ENCODE measurements around the gene DEFB126. TPM values are rescaled to one million over a fixed set of nuclear protein-coding genes. Genes with fewer than 3 reads are reported as not detected.
"Not testable (repeated sequence)": the region's sequence is repeated elsewhere in the genome, so short reads cannot be mapped to it uniquely, and the experiment has no call there.

Gene DEFB126
- total RNA-seq (ENCODE audit: low replicate concordance), result not detected in 2 replicates

GRCh38 chr20:142290-142689, at the start of gene DEFB126:
DEFB126 (plus strand) TSS chr20:142590; CDS start chr20:142629, 39 bp downstream.
- no peak within 1 kb of the TSS for H3K4me3 ChIP-seq (ENCODE audit: low read depth, low read length)
- no peak for TF ChIP-seq CTCF (IDR thresholded peaks at IDR 0.05; ENCODE audit: insufficient read depth, low read length)
- no peak for DNase-seq (ENCODE audit: low read depth)

GRCh38 chr20:93641-94040, 48.7 kb upstream of the DEFB126 start:
- no peak for TF ChIP-seq CTCF (IDR thresholded peaks at IDR 0.05; ENCODE audit: insufficient read depth, low read length)
- no peak for DNase-seq (ENCODE audit: low read depth)
- no peak overlapping the region for H3K4me3 ChIP-seq (ENCODE audit: low read depth, low read length)

GRCh38 chr20:95215-95614, 47.2 kb upstream of the DEFB126 start:
- no peak for DNase-seq (ENCODE audit: low read depth)
- H3K4me3 ChIP-seq (ENCODE audit: low read depth, low read length), result no peak overlapping the region
- no peak for TF ChIP-seq CTCF (IDR thresholded peaks at IDR 0.05; ENCODE audit: insufficient read depth, low read length)

- not testable (repeated sequence) for DNase-seq (ENCODE audit: low read depth); H3K4me3 ChIP-seq (ENCODE audit: low read depth, low read length)
Measured at GRCh38 chr20:97691-98090, 44.7 kb upstream of the DEFB126 start.

- DNase-seq (ENCODE audit: low read depth), result no peak
- TF ChIP-seq CTCF (IDR thresholded peaks at IDR 0.05; ENCODE audit: insufficient read depth, low read length), result no peak
- no peak overlapping the region for H3K4me3 ChIP-seq (ENCODE audit: low read depth, low read length)
Measured at GRCh38 chr20:101975-102374, 40.4 kb upstream of the DEFB126 start.

- H3K4me3 ChIP-seq (ENCODE audit: low read depth, low read length), result no peak overlapping the region
- DNase-seq (ENCODE audit: low read depth), result no peak
- TF ChIP-seq CTCF (IDR thresholded peaks at IDR 0.05; ENCODE audit: insufficient read depth, low read length), result no peak
Measured at GRCh38 chr20:103456-103855, 38.9 kb upstream of the DEFB126 start.

GRCh38 chr20:112396-112795, 30.0 kb upstream of the DEFB126 start:
- no peak for TF ChIP-seq CTCF (IDR thresholded peaks at IDR 0.05; ENCODE audit: insufficient read depth, low read length)
- no peak for DNase-seq (ENCODE audit: low read depth)
- H3K4me3 ChIP-seq (ENCODE audit: low read depth, low read length), result no peak overlapping the region

Measured in fibroblast of the aortic adventitia (primary cell).